KMS-11 (cell line): ENCODE measurements around the gene HIGD1C.
"Not testable (repeated sequence)": the region's sequence is repeated elsewhere in the genome, so short reads cannot be mapped to it uniquely, and the experiment has no call there.

Source experiments
- H2AFZ ChIP-seq: fragments of 200-600 bp; sonication (generic); 2 replicates; pipeline ENCODE4 v1.6.1; 2016; ENCODE audit warnings: antibody characterized with exemption, mixed run types, low read depth
- H3K27ac ChIP-seq: fragments of 200-600 bp; sonication (generic); 2 replicates; pipeline ENCODE4 v1.6.1; 2016; ENCODE audit warnings: mild to moderate bottlenecking, mixed run types
- H3K27me3 ChIP-seq: fragments of 200-600 bp; sonication (generic); 2 replicates; pipeline ENCODE4 v1.6.1; 2017; ENCODE audit warnings: mild to moderate bottlenecking, low read depth, mixed run types, moderate library complexity; ENCODE audit not compliant: insufficient read depth
- H3K36me3 ChIP-seq: fragments of 200-600 bp; sonication (generic); 2 replicates; pipeline ENCODE4 v1.6.1; 2017; ENCODE audit warnings: mild to moderate bottlenecking, mixed run types; ENCODE audit not compliant: insufficient read depth
- H3K4me1 ChIP-seq: fragments of 200-600 bp; sonication (generic); 2 replicates; pipeline ENCODE4 v1.6.1; 2016; ENCODE audit warnings: mild to moderate bottlenecking, low read depth, mixed run types; ENCODE audit not compliant: poor library complexity, severe bottlenecking
- H3K4me2 ChIP-seq: fragments of 200-600 bp; sonication (generic); 2 replicates; pipeline ENCODE4 v1.7.0; 2016; ENCODE audit warnings: mild to moderate bottlenecking, mixed run types
- H3K4me3 ChIP-seq: fragments of 200-600 bp; sonication (generic); IDR thresholded peaks from 2 replicates; pipeline ENCODE4 v1.6.1; 2017; ENCODE audit warnings: low read depth, low read length, mixed read lengths; ENCODE audit not compliant: insufficient read depth
- H3K79me2 ChIP-seq: fragments of 200-600 bp; sonication (generic); 2 replicates; pipeline ENCODE4 v1.6.1; 2016; ENCODE audit warnings: low read depth, mixed run types; ENCODE audit not compliant: insufficient read depth
- H3K9ac ChIP-seq: fragments of 200-600 bp; sonication (generic); 2 replicates; pipeline ENCODE4 v1.6.1; 2016; ENCODE audit warnings: mild to moderate bottlenecking, mixed run types
- H4K20me1 ChIP-seq: fragments of 200-600 bp; sonication (generic); 2 replicates; pipeline ENCODE4 v1.6.1; 2016; ENCODE audit warnings: mild to moderate bottlenecking, mixed run types; ENCODE audit not compliant: insufficient read depth
- TF ChIP-seq, protein P1 (sequence below): fragments of 200-600 bp; sonication (generic); conservative IDR thresholded peaks from 2 replicates; pipeline ENCODE4 v1.6.1; 2017; ENCODE audit warnings: low read depth, mild to moderate bottlenecking, antibody characterized with exemption, low read length, moderate library complexity, mixed read lengths

Gene HIGD1C

GRCh38 chr12:50926415-50926814 lies 25.9 kb upstream of the HIGD1C start:
- Histone ChIP-seq H3K36me3 (no peaks in the 10 kb centered on the region), H3K79me2 (no peaks in the 10 kb centered on the region), H3K4me2 (peak overlapping the region; percentile 83), H3K9ac (no peak overlapping the region), H3K4me1 (peaks cover 64% of the 10 kb centered on the region), H3K27ac (no peak overlapping the region), H3K27me3 (no peaks in the 10 kb centered on the region), H2AFZ (no peak overlapping the region), H4K20me1 (no peaks in the 10 kb centered on the region), H3K4me3 (no peak overlapping the region)
- TF ChIP-seq, protein P1, sequence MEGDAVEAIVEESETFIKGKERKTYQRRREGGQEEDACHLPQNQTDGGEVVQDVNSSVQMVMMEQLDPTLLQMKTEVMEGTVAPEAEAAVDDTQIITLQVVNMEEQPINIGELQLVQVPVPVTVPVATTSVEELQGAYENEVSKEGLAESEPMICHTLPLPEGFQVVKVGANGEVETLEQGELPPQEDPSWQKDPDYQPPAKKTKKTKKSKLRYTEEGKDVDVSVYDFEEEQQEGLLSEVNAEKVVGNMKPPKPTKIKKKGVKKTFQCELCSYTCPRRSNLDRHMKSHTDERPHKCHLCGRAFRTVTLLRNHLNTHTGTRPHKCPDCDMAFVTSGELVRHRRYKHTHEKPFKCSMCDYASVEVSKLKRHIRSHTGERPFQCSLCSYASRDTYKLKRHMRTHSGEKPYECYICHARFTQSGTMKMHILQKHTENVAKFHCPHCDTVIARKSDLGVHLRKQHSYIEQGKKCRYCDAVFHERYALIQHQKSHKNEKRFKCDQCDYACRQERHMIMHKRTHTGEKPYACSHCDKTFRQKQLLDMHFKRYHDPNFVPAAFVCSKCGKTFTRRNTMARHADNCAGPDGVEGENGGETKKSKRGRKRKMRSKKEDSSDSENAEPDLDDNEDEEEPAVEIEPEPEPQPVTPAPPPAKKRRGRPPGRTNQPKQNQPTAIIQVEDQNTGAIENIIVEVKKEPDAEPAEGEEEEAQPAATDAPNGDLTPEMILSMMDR, result no peak

DNA sequence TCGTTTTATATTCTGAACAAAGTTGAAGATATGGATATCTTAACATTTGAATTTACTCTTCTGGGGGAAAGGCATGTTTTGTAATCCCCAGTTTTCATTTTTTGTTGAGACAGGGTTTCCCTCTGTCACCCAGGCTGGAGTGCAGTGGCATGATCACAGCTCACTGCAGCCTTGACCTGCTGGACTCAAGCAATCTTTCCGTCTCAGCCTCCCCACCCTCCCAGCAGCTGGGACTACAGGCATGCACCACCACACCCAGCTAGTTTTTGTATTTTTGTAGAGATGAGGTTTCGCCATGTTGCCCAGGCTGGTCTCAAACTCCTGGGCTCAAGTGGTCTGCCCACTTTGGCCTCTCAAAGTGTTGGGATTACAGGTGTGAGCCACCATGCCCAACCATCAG lies 25.4 kb upstream of the HIGD1C start:
- not testable (repeated sequence) for H4K20me1 ChIP-seq, H3K79me2 ChIP-seq, H3K27ac ChIP-seq, H2AFZ ChIP-seq, H3K27me3 ChIP-seq, H3K4me3 ChIP-seq, H3K9ac ChIP-seq, H3K36me3 ChIP-seq
- Histone ChIP-seq H3K4me2 (peak overlapping the region; percentile 83), H3K4me1 (peaks cover 59% of the 10 kb centered on the region)

GRCh38 chr12:50927356-50927755 lies 25.0 kb upstream of the HIGD1C start:
- Histone ChIP-seq H3K4me3 (no peak overlapping the region), H3K27ac (no peak overlapping the region), H3K9ac (no peak overlapping the region), H3K4me1 (peaks cover 55% of the 10 kb centered on the region), H4K20me1 (no peaks in the 10 kb centered on the region), H2AFZ (no peak overlapping the region), H3K27me3 (no peaks in the 10 kb centered on the region), H3K4me2 (no peak overlapping the region), H3K36me3 (no peaks in the 10 kb centered on the region), H3K79me2 (no peaks in the 10 kb centered on the region)
- TF ChIP-seq, protein P1, result no peak

GRCh38 chr12:50927766-50928224 lies 24.5 kb upstream of the HIGD1C start:
- H3K27ac ChIP-seq, result no peak overlapping the region
- no peaks in the 10 kb centered on the region for H3K36me3 ChIP-seq
- no peak overlapping the region for H3K4me2 ChIP-seq
- no peaks in the 10 kb centered on the region for H3K27me3 ChIP-seq
- TF ChIP-seq, protein P1, result no peak
- H2AFZ ChIP-seq, result no peak overlapping the region
- H3K79me2 ChIP-seq, result no peaks in the 10 kb centered on the region
- H3K4me1 ChIP-seq, result peaks cover 52% of the 10 kb centered on the region
- no peaks in the 10 kb centered on the region for H4K20me1 ChIP-seq
- no peak overlapping the region for H3K4me3 ChIP-seq
- no peak overlapping the region for H3K9ac ChIP-seq

DNA sequence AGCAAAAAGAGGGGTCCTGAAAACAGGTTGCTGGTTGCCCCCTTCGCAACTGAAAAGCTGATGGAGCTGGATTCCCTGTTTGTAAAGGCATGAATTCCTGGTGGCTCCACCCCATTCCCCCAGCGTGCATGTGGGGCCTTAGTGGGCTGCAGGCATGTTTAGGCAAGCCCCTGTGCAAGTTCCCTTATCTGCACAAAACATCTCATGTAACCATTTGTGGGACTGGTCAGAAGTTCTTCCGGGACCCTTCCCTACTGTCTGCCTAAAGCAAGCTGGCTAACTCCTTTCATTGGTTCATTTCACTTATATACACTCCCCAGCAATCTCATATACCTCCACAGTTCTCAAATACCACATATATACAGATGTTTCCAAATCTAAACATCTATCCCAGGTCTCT lies 24.0 kb upstream of the HIGD1C start:
- no peaks in the 10 kb centered on the region for H3K79me2 ChIP-seq
- no peak overlapping the region for H3K4me3 ChIP-seq
- TF ChIP-seq, protein P1, result no peak
- no peak overlapping the region for H3K4me2 ChIP-seq
- no peak overlapping the region for H3K9ac ChIP-seq
- H2AFZ ChIP-seq, result no peak overlapping the region
- no peaks in the 10 kb centered on the region for H3K27me3 ChIP-seq
- H3K27ac ChIP-seq, result no peak overlapping the region
- no peaks in the 10 kb centered on the region for H3K36me3 ChIP-seq
- H4K20me1 ChIP-seq, result no peaks in the 10 kb centered on the region
- H3K4me1 ChIP-seq, result peaks cover 48% of the 10 kb centered on the region
